Iris pigment epithelial cell (primary cell): ENCODE results near the gene PHGDH.
"Not testable (repeated sequence)": the region's sequence is repeated elsewhere in the genome, so short reads cannot be mapped to it uniquely, and the experiment has no call there.

ENCODE experiments used
- DNase-seq: peaks from one replicate; pipeline ENCODE4 v3.0.0-alpha.2; 2011; ENCODE audit warnings: low read depth

Gene PHGDH

GRCh38 chr1:119697598-119697997, 14.1 kb upstream of the PHGDH start:
- no peak for DNase-seq

- DNase-seq, result no peak
Measured at GRCh38 chr1:119700326-119700725, 11.4 kb upstream of the PHGDH start.

- DNase-seq, result no peak
Measured at GRCh38 chr1:119701659-119702058, 10.1 kb upstream of the PHGDH start.

- peak; percentile 63 for DNase-seq
Measured at GRCh38 chr1:119702384-119702783, 9.3 kb upstream of the PHGDH start.

- DNase-seq, result no peak
Measured at GRCh38 chr1:119703666-119704450, 7.9 kb upstream of the PHGDH start.

- DNase-seq, result not testable (repeated sequence)
Measured at GRCh38 chr1:119706599-119706998, 5.1 kb upstream of the PHGDH start.

- DNase-seq, result not testable (repeated sequence)
Measured at GRCh38 chr1:119711356-119711803, 354 bp upstream of the PHGDH start.

- DNase-seq, result peak; percentile 87
Measured at GRCh38 chr1:119712342-119713038, 756 bp downstream of the PHGDH start.

- peak; percentile 17 for DNase-seq
Measured at GRCh38 chr1:119713039-119713748, 1.5 kb downstream of the PHGDH start.

- DNase-seq, result peak; percentile 8
Measured at GRCh38 chr1:119713749-119714456, 2.2 kb downstream of the PHGDH start.

GRCh38 chr1:119714583-119714982, 2.8 kb downstream of the PHGDH start:
- DNase-seq, result peak; percentile 6

GRCh38 chr1:119715542-119715941, 3.8 kb downstream of the PHGDH start:
- DNase-seq, result no peak

GRCh38 chr1:119718409-119718808, 6.7 kb downstream of the PHGDH start:
- DNase-seq, result no peak

- DNase-seq, result no peak
Measured at GRCh38 chr1:119718972-119719371, 7.2 kb downstream of the PHGDH start.

GRCh38 chr1:119720866-119721440, 9.2 kb downstream of the PHGDH start:
- DNase-seq, result no peak

- no peak for DNase-seq
Measured at GRCh38 chr1:119721896-119722295, 10.2 kb downstream of the PHGDH start.

GRCh38 chr1:119724611-119725218, 13.0 kb downstream of the PHGDH start:
- no peak for DNase-seq

- DNase-seq, result no peak
Measured at GRCh38 chr1:119725626-119726025, 13.9 kb downstream of the PHGDH start.

GRCh38 chr1:119727991-119728390, 16.3 kb downstream of the PHGDH start:
- no peak for DNase-seq

- DNase-seq, result no peak
Measured at GRCh38 chr1:119729044-119729443, 17.3 kb downstream of the PHGDH start.

- no peak for DNase-seq
Measured at GRCh38 chr1:119731060-119731459, 19.3 kb downstream of the PHGDH start.
